ENCODE measurements around the gene SUSD3. TPM values are rescaled to one million over a fixed set of nuclear protein-coding genes. Genes with fewer than 3 reads are reported as not detected.

SUSD3 gene
- total RNA-seq, 1 experiment from 2014 or later: 11.9 TPM

GRCh38 chr9:93120846-93121315 is 62.4 kb downstream of the SUSD3 start:
- POLR2A ChIA-PET: interaction anchor here (1.0 kb wide), 1 partner anchor 17 kb away, joined by 4 read pairs; no protein-coding TSS in a partner anchor
- DNase-seq (ENCODE audit: low spot score): no peak
- ATAC-seq: no peak
- TF ChIP-seq FOXP1 (CRISPR knock-in tag; IDR thresholded peaks at IDR 0.05; ENCODE audit: borderline replicate concordance) (no peak), ZBTB43 (CRISPR knock-in tag; IDR thresholded peaks at IDR 0.05) (no peak), NR2C2 (CRISPR knock-in tag; IDR thresholded peaks at IDR 0.05) (no peak), JUN (CRISPR knock-in tag; IDR thresholded peaks at IDR 0.05) (no peak), TEAD4 (CRISPR knock-in tag; IDR thresholded peaks at IDR 0.05) (no peak), ZNF281 (CRISPR knock-in tag; IDR thresholded peaks at IDR 0.05) (no peak), ZNF423 (CRISPR knock-in tag; IDR thresholded peaks at IDR 0.05) (no peak), ZBTB21 (CRISPR knock-in tag; IDR thresholded peaks at IDR 0.05; ENCODE audit: borderline replicate concordance) (no peak), IRF1 (CRISPR knock-in tag; IDR thresholded peaks at IDR 0.05) (no peak), JAZF1 (CRISPR knock-in tag; IDR thresholded peaks at IDR 0.05) (no peak), E2F4 (CRISPR knock-in tag; IDR thresholded peaks at IDR 0.05; ENCODE audit: borderline replicate concordance, low read depth) (no peak), TEAD1 (CRISPR knock-in tag; IDR thresholded peaks at IDR 0.05) (no peak)
- TF ChIP-seq, protein P1, sequence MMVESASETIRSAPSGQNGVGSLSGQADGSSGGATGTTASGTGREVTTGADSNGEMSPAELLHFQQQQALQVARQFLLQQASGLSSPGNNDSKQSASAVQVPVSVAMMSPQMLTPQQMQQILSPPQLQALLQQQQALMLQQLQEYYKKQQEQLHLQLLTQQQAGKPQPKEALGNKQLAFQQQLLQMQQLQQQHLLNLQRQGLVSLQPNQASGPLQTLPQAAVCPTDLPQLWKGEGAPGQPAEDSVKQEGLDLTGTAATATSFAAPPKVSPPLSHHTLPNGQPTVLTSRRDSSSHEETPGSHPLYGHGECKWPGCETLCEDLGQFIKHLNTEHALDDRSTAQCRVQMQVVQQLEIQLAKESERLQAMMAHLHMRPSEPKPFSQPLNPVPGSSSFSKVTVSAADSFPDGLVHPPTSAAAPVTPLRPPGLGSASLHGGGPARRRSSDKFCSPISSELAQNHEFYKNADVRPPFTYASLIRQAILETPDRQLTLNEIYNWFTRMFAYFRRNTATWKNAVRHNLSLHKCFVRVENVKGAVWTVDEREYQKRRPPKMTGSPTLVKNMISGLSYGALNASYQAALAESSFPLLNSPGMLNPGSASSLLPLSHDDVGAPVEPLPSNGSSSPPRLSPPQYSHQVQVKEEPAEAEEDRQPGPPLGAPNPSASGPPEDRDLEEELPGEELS (CRISPR knock-in tag; IDR thresholded peaks at IDR 0.05): no peak
- Mint-ChIP-seq H3K4me1 (peaks cover 13% of the 10 kb centered on the region), H3K9me3 (no peaks in the 10 kb centered on the region), H3K27me3 (ENCODE audit: low read depth) (no peaks in the 10 kb centered on the region), H3K27ac (no peak overlapping the region), H3K36me3 (peaks cover 7% of the 10 kb centered on the region), H3K4me3 (no peak overlapping the region)
- CTCF ChIA-PET: interaction anchor here (0.8 to 2.5 kb wide), 5 partner anchors 11 to 184 kb away, joined by 3 to 23 read pairs (median 7); no protein-coding TSS in a partner anchor

DNA sequence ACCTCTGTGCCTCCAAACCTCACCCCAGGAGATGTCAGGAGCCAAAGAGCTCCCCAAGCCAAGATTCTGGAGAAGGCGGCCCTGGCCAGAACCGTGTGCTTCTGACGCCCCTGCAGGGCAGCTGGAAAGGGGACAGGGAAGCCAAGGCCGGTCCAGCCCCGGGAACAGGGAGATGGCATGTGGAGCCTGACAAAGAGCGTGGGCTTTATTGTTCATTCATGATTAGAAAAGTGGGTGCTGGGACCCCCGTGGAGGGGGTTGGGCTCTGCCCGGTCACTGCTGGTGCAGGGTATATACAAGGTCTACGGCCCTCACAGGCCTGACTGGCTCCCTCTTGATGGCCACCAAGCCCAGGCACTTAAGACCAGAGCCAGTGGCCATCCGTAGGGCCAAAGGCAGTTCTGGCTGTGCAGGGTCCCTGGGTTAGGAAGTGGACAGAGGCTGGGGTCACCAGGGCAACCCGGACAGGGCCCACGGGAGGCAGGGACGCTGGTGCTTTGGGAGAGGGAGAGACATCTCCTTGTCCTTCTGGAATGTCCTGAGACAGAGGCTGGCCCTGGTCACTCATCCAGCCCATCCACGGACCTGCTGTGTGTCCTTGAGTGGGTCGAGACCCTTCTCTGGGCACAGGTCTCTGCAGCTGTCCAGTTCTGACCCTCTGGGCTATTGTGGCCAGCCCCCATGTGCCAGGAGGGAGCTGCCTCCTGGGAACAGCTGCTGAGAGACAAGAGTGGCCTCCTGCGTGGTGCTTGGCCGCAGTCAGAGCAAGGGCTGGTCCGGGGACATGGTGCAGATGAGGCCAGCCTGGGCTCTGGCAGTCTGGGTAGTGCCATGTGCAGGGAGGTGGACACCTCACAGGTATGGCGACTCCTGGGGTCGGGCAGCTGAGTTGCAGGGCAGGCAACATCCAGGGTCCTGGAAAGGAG is 63.1 kb downstream of the SUSD3 start:
- Mint-ChIP-seq H3K27me3 (ENCODE audit: low read depth) (no peaks in the 10 kb centered on the region), H3K9me3 (no peaks in the 10 kb centered on the region), H3K4me3 (no peak overlapping the region), H3K4me1 (peaks cover 12% of the 10 kb centered on the region), H3K36me3 (peaks cover 7% of the 10 kb centered on the region), H3K27ac (no peak overlapping the region)
- POLR2A ChIA-PET: interaction anchor here (1.1 kb wide), 1 partner anchor 12 kb away, joined by 4 read pairs; the partner anchor contains the start of gene NINJ1
- CTCF ChIA-PET: interaction anchor here (0.8 to 2.4 kb wide), 3 partner anchors 13 to 181 kb away, joined by 3 to 23 read pairs (median 4); no protein-coding TSS in a partner anchor
- DNase-seq (ENCODE audit: low spot score): no peak
- no peak for ATAC-seq
- TF ChIP-seq USF2 (CRISPR knock-in tag; IDR thresholded peaks at IDR 0.05) (no peak), ZNF396 (CRISPR knock-in tag; IDR thresholded peaks at IDR 0.05; ENCODE audit: borderline replicate concordance) (no peak), ZNF138 (CRISPR knock-in tag; conservative IDR thresholded peaks at IDR 0.05) (no peak), ZNF232 (CRISPR knock-in tag; IDR thresholded peaks at IDR 0.05) (no peak), GRHL2 (CRISPR knock-in tag; IDR thresholded peaks at IDR 0.05; ENCODE audit: insufficient replicate concordance, severe bottlenecking) (no peak), TEAD1 (CRISPR knock-in tag; IDR thresholded peaks at IDR 0.05) (no peak), ZBTB43 (CRISPR knock-in tag; IDR thresholded peaks at IDR 0.05) (no peak)
